Naive thymus-derived CD4-positive, alpha-beta T cell (primary cell): ENCODE data around the gene PID1. TPM values are rescaled to one million over a fixed set of nuclear protein-coding genes. Genes with fewer than 3 reads are reported as not detected.

Source experiments
- ATAC-seq: fragments of 150-1000 bp; cut with Tn5 transposase; 2 replicates; pipeline ENCODE4 v1.10.0; 2021; ENCODE audit warnings: mild to moderate bottlenecking, moderate library complexity
- CTCF ChIA-PET: fragments of 350-600 bp; sonication (Branson Sonifier 250); formaldehyde crosslinking; loops from one replicate; lab custom pipeline; 2021; ENCODE audit warnings: antibody characterized with exemption; lab: Charles Lee
- POLR2A ChIA-PET: fragments of 350-600 bp; sonication (Branson Sonifier 250); formaldehyde crosslinking; loops from one replicate; lab custom pipeline; 2021; ENCODE audit warnings: antibody characterized with exemption, inconsistent platforms; lab: Charles Lee
- DNase-seq, 9 donors: peaks; one replicate each; pipeline versions ENCODE4 v3.0.0 to v3.0.0-alpha.2; 2020 to 2022; ENCODE audit warnings: mixed read lengths in 1 of 9
- H3K27ac ChIP-seq: one replicate; pipeline ENCODE4 v1.7.0; 2013; ENCODE audit warnings: mild to moderate bottlenecking, low read depth, low read length, moderate library complexity
- H3K27me3 ChIP-seq, 2 donors: one replicate each; pipeline ENCODE4 v1.7.0; 2013; ENCODE audit warnings: low read length in 2 of 2, mild to moderate bottlenecking in 2 of 2, moderate library complexity in 2 of 2; ENCODE audit not compliant: control insufficient read depth in 2 of 2, insufficient read depth in 2 of 2
- H3K36me3 ChIP-seq, 3 experiments: 1 replicate in 2 of 3; 2 replicates in 1 of 3; pipeline ENCODE4 v1.7.0; 2013; ENCODE audit warnings: low read length in 3 of 3, mild to moderate bottlenecking in 3 of 3, moderate library complexity in 1 of 3; ENCODE audit not compliant: insufficient read depth in 3 of 3, control insufficient read depth in 2 of 3
- H3K4me1 ChIP-seq, 2 donors: one replicate each; pipeline ENCODE4 v1.7.0; 2013; ENCODE audit warnings: low read length in 2 of 2, mild to moderate bottlenecking in 2 of 2, moderate library complexity in 1 of 2; ENCODE audit not compliant: control insufficient read depth in 2 of 2, insufficient read depth in 2 of 2
- H3K4me3 ChIP-seq: 2 replicates; pipeline ENCODE4 v1.7.0; 2013; ENCODE audit warnings: mild to moderate bottlenecking, low read length
- H3K9me3 ChIP-seq, 3 experiments: 1 replicate in 2 of 3; 2 replicates in 1 of 3; pipeline ENCODE4 v1.7.0; 2013; ENCODE audit warnings: low read length in 3 of 3; ENCODE audit not compliant: control insufficient read depth in 2 of 3
- H3K27ac Mint-ChIP-seq, 9 donors: one replicate each; pipeline ENCODE4 v1.8.0; 2020 to 2022; ENCODE audit warnings: mixed read lengths in 9 of 9, mild to moderate bottlenecking in 8 of 9, moderate library complexity in 5 of 9, inconsistent platforms in 2 of 9
- H3K27me3 Mint-ChIP-seq, 5 donors: one replicate each; pipeline ENCODE4 v1.8.0; 2021 to 2022; ENCODE audit warnings: mixed read lengths in 5 of 5, mild to moderate bottlenecking in 1 of 5
- H3K36me3 Mint-ChIP-seq, 5 donors: one replicate each; pipeline ENCODE4 v1.8.0; 2020 to 2022; ENCODE audit warnings: mixed read lengths in 5 of 5, mild to moderate bottlenecking in 3 of 5, inconsistent platforms in 1 of 5
- H3K4me1 Mint-ChIP-seq, 7 donors: one replicate each; pipeline ENCODE4 v1.8.0; 2020 to 2022; ENCODE audit warnings: mixed read lengths in 7 of 7, mild to moderate bottlenecking in 3 of 7, inconsistent platforms in 1 of 7
- H3K4me3 Mint-ChIP-seq, 10 donors: one replicate each; pipeline ENCODE4 v1.8.0; 2020 to 2022; ENCODE audit warnings: mild to moderate bottlenecking in 10 of 10, mixed read lengths in 10 of 10, moderate library complexity in 6 of 10, inconsistent platforms in 2 of 10
- H3K9me3 Mint-ChIP-seq, 11 donors: one replicate each; pipeline ENCODE4 v1.8.0; 2020 to 2022; ENCODE audit warnings: mixed read lengths in 11 of 11, mild to moderate bottlenecking in 4 of 11, inconsistent platforms in 1 of 11, moderate library complexity in 1 of 11
- intact Hi-C, 2 donors: fragments of 100-400 bp; cut with micrococcal nuclease; formaldehyde crosslinking; loops; one replicate each; pipeline ENCODE4 v1.15.1; 2023
- polyA plus RNA-seq, 2 donors: library from polyadenylated mRNA; unstranded; fragments of 300-500 nt; fragmentation: Illumina TruSeq; gene quantifications; one replicate each; pipeline ENCODE4 v1.2.3, GENCODE V29; 2021
- total RNA-seq, 6 experiments: library from RNA in 5 of 6; stranded (reverse) in 5 of 6; gene quantifications; 1 replicate in 5 of 6; 2 replicates in 1 of 6; pipeline ENCODE4 v1.2.3 and lab custom pipeline; 2021 to 2026

The PID1 gene
- total and polyA plus RNA-seq, 7 experiments from 2014 or later, result 0.07 to 5.3 (median 1.1) TPM; not detected in 2

DNA sequence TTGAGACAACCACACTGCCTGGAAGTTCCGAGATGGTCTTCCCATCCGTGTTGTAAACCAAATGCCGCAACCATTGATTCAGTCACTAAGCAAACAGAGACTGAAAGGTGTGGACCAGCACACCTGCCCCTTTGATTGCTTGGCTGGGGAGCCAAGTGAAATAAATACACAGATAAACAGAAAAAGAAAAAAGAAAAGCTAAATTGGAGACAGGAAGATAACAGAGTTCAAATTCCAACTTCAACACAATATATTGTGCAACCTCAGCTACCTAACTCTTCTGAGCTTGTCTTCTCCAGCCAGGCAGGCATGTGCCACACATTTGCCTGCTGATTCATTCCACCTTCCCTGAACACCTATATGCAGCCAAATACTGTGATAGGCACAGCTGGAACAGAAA lies 110.9 kb downstream of the PID1 start:
- no peaks in the 10 kb centered on the region for H3K9me3 ChIP-seq
- no peak overlapping the region for H3K27ac ChIP-seq
- Mint-ChIP-seq H3K4me1 (peaks cover 0 to 1% (median 0%) of the 10 kb centered on the region in 7 donors), H3K9me3 (peaks cover 0 to 16% (median 2%) of the 10 kb centered on the region in 11 donors), H3K36me3 (no peaks in the 10 kb centered on the region), H3K27me3 (no peaks in the 10 kb centered on the region), H3K27ac (no peak overlapping the region), H3K4me3 (no peak overlapping the region)
- H3K4me1 ChIP-seq, result no peaks in the 10 kb centered on the region
- ATAC-seq (no peak), DNase-seq (no peak)
- CTCF ChIA-PET, result no interaction called here
- intact Hi-C loops, result no loop called here
- no peaks in the 10 kb centered on the region for H3K27me3 ChIP-seq
- POLR2A ChIA-PET, result no interaction called here
- no peaks in the 10 kb centered on the region for H3K36me3 ChIP-seq
- no peak overlapping the region for H3K4me3 ChIP-seq

GRCh38 chr2:229159405-229159804 lies 111.7 kb downstream of the PID1 start:
- CTCF ChIA-PET, result interaction anchor here (1.0 kb wide), 1 partner anchor 12 kb away, joined by 3 read pairs; no protein-coding TSS in a partner anchor
- Histone ChIP-seq H3K9me3 (no peaks in the 10 kb centered on the region), H3K4me1 (no peaks in the 10 kb centered on the region), H3K27me3 (no peaks in the 10 kb centered on the region), H3K36me3 (no peaks in the 10 kb centered on the region), H3K4me3 (no peak overlapping the region), H3K27ac (no peak overlapping the region)
- Mint-ChIP-seq H3K27me3 (peaks cover 0 to 2% (median 0%) of the 10 kb centered on the region in 5 donors), H3K27ac (no peak overlapping the region), H3K36me3 (no peaks in the 10 kb centered on the region), H3K9me3 (peaks cover 0 to 11% (median 2%) of the 10 kb centered on the region in 11 donors), H3K4me3 (no peak overlapping the region), H3K4me1 (peaks cover 0 to 1% (median 0%) of the 10 kb centered on the region in 7 donors)
- no peak for DNase-seq
- POLR2A ChIA-PET, result no interaction called here
- intact Hi-C loops, result no loop called here
- no peak for ATAC-seq

DNA sequence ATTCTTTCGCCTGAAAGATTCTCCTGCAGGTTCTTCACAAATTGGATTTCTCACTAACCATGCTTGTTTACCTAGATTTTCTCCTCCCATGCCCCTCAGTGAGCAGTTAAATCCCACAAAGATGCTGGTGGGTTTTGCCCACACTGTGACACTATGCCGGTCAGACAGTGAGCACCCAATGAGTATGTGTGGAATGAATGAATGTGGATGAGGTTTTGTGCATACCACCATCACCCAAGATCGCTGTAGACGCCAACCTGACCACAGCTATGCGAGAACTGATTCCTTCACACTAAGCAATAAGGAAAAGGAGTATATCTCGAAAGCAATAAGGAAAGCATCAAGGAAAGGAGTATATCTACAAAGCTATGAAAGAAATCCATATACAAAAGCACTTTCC lies 116.7 kb downstream of the PID1 start:
- no peak overlapping the region for H3K4me3 ChIP-seq
- H3K36me3 ChIP-seq, result no peaks in the 10 kb centered on the region
- no peak for DNase-seq
- H3K4me1 ChIP-seq, result no peaks in the 10 kb centered on the region
- H3K27me3 ChIP-seq, result no peaks in the 10 kb centered on the region
- no peak for ATAC-seq
- Mint-ChIP-seq H3K27me3 (peaks cover 0 to 4% (median 0%) of the 10 kb centered on the region in 5 donors), H3K4me1 (no peaks in the 10 kb centered on the region), H3K27ac (no peak overlapping the region), H3K36me3 (peaks cover 0 to 3% (median 0%) of the 10 kb centered on the region in 5 donors), H3K4me3 (no peak overlapping the region), H3K9me3 (peaks cover 0 to 12% (median 4%) of the 10 kb centered on the region in 11 donors)
- no peak overlapping the region for H3K27ac ChIP-seq
- H3K9me3 ChIP-seq, result no peaks in the 10 kb centered on the region
- intact Hi-C loops, result no loop called here
- ChIA-PET POLR2A (no interaction called here), CTCF (no interaction called here)

- H3K27me3 Mint-ChIP-seq, result peaks cover 0 to 4% (median 0%) of the 10 kb centered on the region in 5 donors
- Histone ChIP-seq H3K9me3 (no peaks in the 10 kb centered on the region), H3K36me3 (no peaks in the 10 kb centered on the region), H3K27me3 (no peaks in the 10 kb centered on the region), H3K27ac (no peak overlapping the region), H3K4me3 (no peak overlapping the region), H3K4me1 (no peaks in the 10 kb centered on the region)
- ATAC-seq, result no peak
- intact Hi-C loops, result no loop called here
- H3K4me1 Mint-ChIP-seq, result no peaks in the 10 kb centered on the region
- ChIA-PET CTCF (no interaction called here), POLR2A (no interaction called here)
- no peak overlapping the region for H3K4me3 Mint-ChIP-seq
- H3K36me3 Mint-ChIP-seq, result peaks cover 0 to 3% (median 0%) of the 10 kb centered on the region in 5 donors
- DNase-seq, result no peak
- H3K9me3 Mint-ChIP-seq, result peaks cover 0 to 13% (median 5%) of the 10 kb centered on the region in 11 donors
- H3K27ac Mint-ChIP-seq, result no peak overlapping the region
These were observed 117.1 kb downstream of the PID1 start for GRCh38 chr2:229153951-229154350.

DNA sequence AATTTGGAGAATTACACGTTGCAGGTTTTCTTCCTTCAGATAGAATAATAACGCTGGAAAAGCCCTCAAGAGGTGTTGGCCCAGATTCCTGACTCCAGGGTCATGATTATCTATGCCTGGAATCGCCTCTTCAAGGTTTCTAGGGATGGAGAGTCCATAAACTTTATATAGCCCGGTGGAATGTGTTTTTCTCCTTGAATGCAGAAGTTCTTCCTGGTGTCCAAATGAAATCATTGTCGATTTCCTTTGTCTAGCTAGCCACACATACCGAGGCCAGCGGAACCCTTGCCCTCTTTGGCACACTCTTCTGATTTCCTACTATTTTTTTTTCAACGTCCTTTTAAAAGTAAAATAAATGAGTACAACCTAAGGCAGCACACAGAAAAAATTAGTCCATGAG lies 117.8 kb downstream of the PID1 start:
- H3K9me3 Mint-ChIP-seq, result peaks cover 0 to 13% (median 3%) of the 10 kb centered on the region in 11 donors
- Histone ChIP-seq H3K4me1 (no peaks in the 10 kb centered on the region), H3K9me3 (no peaks in the 10 kb centered on the region), H3K4me3 (no peak overlapping the region), H3K36me3 (no peaks in the 10 kb centered on the region), H3K27ac (no peak overlapping the region), H3K27me3 (no peaks in the 10 kb centered on the region)
- ChIA-PET POLR2A (no interaction called here), CTCF (no interaction called here)
- intact Hi-C loops, result no loop called here
- no peak overlapping the region for H3K27ac Mint-ChIP-seq
- peaks cover 0 to 4% (median 0%) of the 10 kb centered on the region in 5 donors for H3K27me3 Mint-ChIP-seq
- H3K36me3 Mint-ChIP-seq, result peaks cover 0 to 3% (median 0%) of the 10 kb centered on the region in 5 donors
- ATAC-seq, result no peak
- H3K4me1 Mint-ChIP-seq, result no peaks in the 10 kb centered on the region
- no peak overlapping the region for H3K4me3 Mint-ChIP-seq
- no peak for DNase-seq

DNA sequence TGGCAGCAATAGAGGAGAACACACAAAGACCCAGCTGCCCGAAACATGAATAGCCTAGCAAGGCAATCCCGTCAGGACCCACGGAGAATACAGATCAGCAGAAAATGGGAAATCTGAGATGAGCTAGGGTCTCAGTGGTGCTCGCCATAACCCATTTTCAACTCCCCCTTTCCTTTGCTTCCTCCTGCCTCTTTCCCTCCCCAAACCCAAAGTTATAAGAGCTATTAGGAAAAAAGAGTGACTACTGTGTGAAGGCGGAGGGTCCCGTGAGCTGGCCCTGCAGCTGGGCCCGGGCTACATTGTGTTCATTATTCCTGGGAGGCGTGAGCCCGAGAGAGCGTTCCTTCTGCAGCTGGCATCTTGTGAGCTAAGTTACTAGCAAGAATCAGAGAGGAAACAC lies 118.4 kb downstream of the PID1 start:
- no peaks in the 10 kb centered on the region for H3K4me1 ChIP-seq
- H3K4me1 Mint-ChIP-seq, result no peaks in the 10 kb centered on the region
- H3K9me3 ChIP-seq, result no peaks in the 10 kb centered on the region
- CTCF ChIA-PET, result no interaction called here
- H3K9me3 Mint-ChIP-seq, result peaks cover 0 to 13% (median 3%) of the 10 kb centered on the region in 11 donors
- intact Hi-C loops, result no loop called here
- H3K27me3 Mint-ChIP-seq, result peaks cover 0 to 4% (median 0%) of the 10 kb centered on the region in 5 donors
- no peak overlapping the region for H3K4me3 Mint-ChIP-seq
- no peak for ATAC-seq
- POLR2A ChIA-PET, result no interaction called here
- H3K36me3 ChIP-seq, result no peaks in the 10 kb centered on the region
- H3K36me3 Mint-ChIP-seq, result peaks cover 0 to 3% (median 0%) of the 10 kb centered on the region in 5 donors
- H3K27ac ChIP-seq, result no peak overlapping the region
- H3K27me3 ChIP-seq, result no peaks in the 10 kb centered on the region
- no peak overlapping the region for H3K27ac Mint-ChIP-seq
- no peak for DNase-seq
- no peak overlapping the region for H3K4me3 ChIP-seq

DNA sequence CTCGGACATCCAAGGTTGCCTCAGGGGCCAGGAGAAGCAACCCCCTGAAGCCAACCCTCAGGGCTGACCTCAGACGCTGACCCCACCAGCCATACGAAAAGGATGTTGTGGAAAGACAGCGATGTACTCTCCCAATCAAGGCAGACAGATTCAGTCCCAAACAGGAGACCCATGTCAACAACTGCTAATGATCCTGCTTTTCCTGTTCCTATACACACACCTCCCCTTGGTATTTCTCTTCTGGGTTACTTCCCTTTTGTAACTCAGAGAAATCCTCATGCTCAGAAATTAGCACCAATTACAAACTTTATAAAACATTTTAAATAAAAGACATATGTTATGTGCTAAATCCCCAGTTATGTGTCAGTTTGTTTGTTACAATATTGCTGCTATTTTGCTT lies 120.8 kb downstream of the PID1 start:
- H3K36me3 Mint-ChIP-seq, result peaks cover 0 to 3% (median 0%) of the 10 kb centered on the region in 5 donors
- peaks cover 0 to 4% (median 0%) of the 10 kb centered on the region in 5 donors for H3K27me3 Mint-ChIP-seq
- no peak overlapping the region for H3K27ac ChIP-seq
- ATAC-seq, result no peak
- POLR2A ChIA-PET, result no interaction called here
- H3K4me3 ChIP-seq, result no peak overlapping the region
- DNase-seq, result no peak
- H3K4me3 Mint-ChIP-seq, result no peak overlapping the region
- CTCF ChIA-PET, result no interaction called here
- H3K4me1 Mint-ChIP-seq, result no peaks in the 10 kb centered on the region
- intact Hi-C loops, result no loop called here
- H3K4me1 ChIP-seq, result no peaks in the 10 kb centered on the region
- no peaks in the 10 kb centered on the region for H3K36me3 ChIP-seq
- H3K9me3 Mint-ChIP-seq, result peaks cover 0 to 13% (median 4%) of the 10 kb centered on the region in 11 donors
- H3K27me3 ChIP-seq, result no peaks in the 10 kb centered on the region
- no peak overlapping the region for H3K27ac Mint-ChIP-seq
- no peaks in the 10 kb centered on the region for H3K9me3 ChIP-seq
